HepG2 (cell line): Measurements from ENCODE around the gene MRPL9. TPM values are rescaled to one million over a fixed set of nuclear protein-coding genes. Genes with fewer than 3 reads are reported as not detected.

Experiments
- ARNT ChIP-seq: fragments of 450-650 bp; IDR thresholded peaks from 2 replicates; pipeline ENCODE4 v1.6.1; 2017
- ATAD3A ChIP-seq: sonication (generic); formaldehyde crosslinking; IDR thresholded peaks from 2 replicates; pipeline ENCODE4 v1.4.0; 2020; ENCODE audit warnings: missing genetic modification reagents
- ELF1 ChIP-seq: sonication (generic); formaldehyde crosslinking; IDR thresholded peaks from 2 replicates; pipeline ENCODE4 v1.4.0; 2020; ENCODE audit warnings: missing genetic modification reagents
- HOXA9 ChIP-seq: sonication (generic); formaldehyde crosslinking; IDR thresholded peaks from 2 replicates; pipeline ENCODE4 v1.8.1; 2022; ENCODE audit warnings: missing genetic modification reagents, mild to moderate bottlenecking, moderate library complexity, borderline replicate concordance
- PAX8 ChIP-seq: sonication (generic); formaldehyde crosslinking; IDR thresholded peaks from 2 replicates; pipeline ENCODE4 v1.8.0; 2022; ENCODE audit warnings: mild to moderate bottlenecking, missing genetic modification reagents, borderline replicate concordance
- RBFOX2 ChIP-seq: fragments of 200-400 bp; formaldehyde crosslinking; IDR thresholded peaks from 2 replicates; pipeline ENCODE4 v1.6.1; 2017; ENCODE audit warnings: low read depth, mild to moderate bottlenecking, low read length
- RFX5 ChIP-seq: IDR thresholded peaks from 2 replicates; pipeline ENCODE4 v1.6.1; 2011; ENCODE audit warnings: low read depth, low read length, improper control_type of control experiment
- RFXAP ChIP-seq: sonication (generic); formaldehyde crosslinking; IDR thresholded peaks from 2 replicates; pipeline ENCODE4 v1.4.0; 2020; ENCODE audit warnings: missing genetic modification reagents, borderline replicate concordance
- THYN1 ChIP-seq: sonication (generic); formaldehyde crosslinking; IDR thresholded peaks from 2 replicates; pipeline ENCODE4 v1.8.1; 2023; ENCODE audit warnings: low read depth, mild to moderate bottlenecking, moderate library complexity, missing genetic modification reagents, borderline replicate concordance
- ZNF101 ChIP-seq: sonication (generic); formaldehyde crosslinking; IDR thresholded peaks from 2 replicates; pipeline ENCODE4 v1.4.0; 2020; ENCODE audit warnings: mild to moderate bottlenecking, low read depth, missing genetic modification reagents, borderline replicate concordance
- ZNF180 ChIP-seq: sonication (generic); formaldehyde crosslinking; IDR thresholded peaks from 2 replicates; pipeline ENCODE4 v1.4.0; 2020; ENCODE audit warnings: low read depth, missing genetic modification reagents, borderline replicate concordance
- ZNF207 ChIP-seq: fragments of 450-650 bp; IDR thresholded peaks from 2 replicates; pipeline ENCODE4 v1.6.1; 2016; ENCODE audit warnings: antibody characterized with exemption, borderline replicate concordance
- ZNF225 ChIP-seq: sonication (generic); formaldehyde crosslinking; IDR thresholded peaks from 2 replicates; pipeline ENCODE4 v1.4.0; 2020; ENCODE audit warnings: mild to moderate bottlenecking, missing genetic modification reagents
- ZNF615 ChIP-seq: sonication (generic); formaldehyde crosslinking; IDR thresholded peaks from 2 replicates; pipeline ENCODE4 v1.5.0; 2020; ENCODE audit warnings: mild to moderate bottlenecking, missing genetic modification reagents, borderline replicate concordance
- ZNF746 ChIP-seq: sonication (generic); formaldehyde crosslinking; IDR thresholded peaks from 2 replicates; pipeline ENCODE4 v1.8.0; 2022; ENCODE audit warnings: mild to moderate bottlenecking, missing genetic modification reagents
- ZNF781 ChIP-seq: sonication (generic); formaldehyde crosslinking; IDR thresholded peaks from 2 replicates; pipeline ENCODE4 v1.5.1; 2020; ENCODE audit warnings: borderline replicate concordance, mild to moderate bottlenecking, missing genetic modification reagents; ENCODE audit errors: not compliant biosample characterization
- ZSCAN31 ChIP-seq: sonication (generic); formaldehyde crosslinking; IDR thresholded peaks from 2 replicates; pipeline ENCODE4 v1.5.0; 2020; ENCODE audit warnings: low read depth, mild to moderate bottlenecking, missing genetic modification reagents
- polyA plus RNA-seq, 8 experiments: library from polyadenylated mRNA; depleted of rRNA in 3 of 8; stranded (reverse) in 7 of 8; unstranded in 1 of 8; fragments of >200 nt; fragmentation: Illumina TruSeq in 4 of 8; extraction: Trizol in 4 of 8; gene quantifications; 2 replicates each; pipeline versions ENCODE4 v1.2.1 to v1.2.3, GENCODE V29; 2011 to 2016; ENCODE audit warnings: low read depth in 4 of 8, missing spikeins in 1 of 8, mixed read lengths in 1 of 8; ENCODE audit not compliant: insufficient read depth in 1 of 8
- total RNA-seq, 5 experiments: library from RNA; depleted of rRNA; stranded (reverse); fragments of >200 nt; fragmentation: Illumina TruSeq; extraction: Trizol; gene quantifications; 2 replicates each; pipeline ENCODE4 v1.2.3, GENCODE V29; 2016; ENCODE audit warnings: low read depth in 1 of 5
- TF ChIP-seq, protein P1 (sequence below): sonication (generic); formaldehyde crosslinking; conservative IDR thresholded peaks from 2 replicates; pipeline ENCODE4 v1.8.0; 2022; ENCODE audit warnings: mild to moderate bottlenecking, moderate library complexity, missing genetic modification reagents
- TF ChIP-seq, protein P2 (sequence below): sonication (generic); formaldehyde crosslinking; IDR thresholded peaks from 2 replicates; pipeline ENCODE4 v1.4.0; 2020; ENCODE audit warnings: missing genetic modification reagents
- TF ChIP-seq, protein P3 (sequence below): sonication (generic); formaldehyde crosslinking; IDR thresholded peaks from 2 replicates; pipeline ENCODE4 v1.5.1; 2020; ENCODE audit warnings: mild to moderate bottlenecking, missing genetic modification reagents, moderate library complexity
- TF ChIP-seq, protein P4 (sequence below): IDR thresholded peaks from 2 replicates; pipeline ENCODE4 v1.6.1; 2012; ENCODE audit warnings: inconsistent platforms
- TF ChIP-seq, protein P5 (sequence below): sonication (generic); formaldehyde crosslinking; IDR thresholded peaks from 2 replicates; pipeline ENCODE4 v1.8.1; 2023; ENCODE audit warnings: mild to moderate bottlenecking, inconsistent platforms, moderate library complexity, missing genetic modification reagents, borderline replicate concordance
- TF ChIP-seq, protein P6 (sequence below): sonication (generic); formaldehyde crosslinking; IDR thresholded peaks from 2 replicates; pipeline ENCODE4 v1.4.0; 2020; ENCODE audit warnings: missing genetic modification reagents

Gene MRPL9
- total and polyA plus RNA-seq, 2 of the 13 experiments (the other 11 are each of a cell fraction or from before 2014, with no cell fraction given), result 72.1 to 107 TPM

DNA sequence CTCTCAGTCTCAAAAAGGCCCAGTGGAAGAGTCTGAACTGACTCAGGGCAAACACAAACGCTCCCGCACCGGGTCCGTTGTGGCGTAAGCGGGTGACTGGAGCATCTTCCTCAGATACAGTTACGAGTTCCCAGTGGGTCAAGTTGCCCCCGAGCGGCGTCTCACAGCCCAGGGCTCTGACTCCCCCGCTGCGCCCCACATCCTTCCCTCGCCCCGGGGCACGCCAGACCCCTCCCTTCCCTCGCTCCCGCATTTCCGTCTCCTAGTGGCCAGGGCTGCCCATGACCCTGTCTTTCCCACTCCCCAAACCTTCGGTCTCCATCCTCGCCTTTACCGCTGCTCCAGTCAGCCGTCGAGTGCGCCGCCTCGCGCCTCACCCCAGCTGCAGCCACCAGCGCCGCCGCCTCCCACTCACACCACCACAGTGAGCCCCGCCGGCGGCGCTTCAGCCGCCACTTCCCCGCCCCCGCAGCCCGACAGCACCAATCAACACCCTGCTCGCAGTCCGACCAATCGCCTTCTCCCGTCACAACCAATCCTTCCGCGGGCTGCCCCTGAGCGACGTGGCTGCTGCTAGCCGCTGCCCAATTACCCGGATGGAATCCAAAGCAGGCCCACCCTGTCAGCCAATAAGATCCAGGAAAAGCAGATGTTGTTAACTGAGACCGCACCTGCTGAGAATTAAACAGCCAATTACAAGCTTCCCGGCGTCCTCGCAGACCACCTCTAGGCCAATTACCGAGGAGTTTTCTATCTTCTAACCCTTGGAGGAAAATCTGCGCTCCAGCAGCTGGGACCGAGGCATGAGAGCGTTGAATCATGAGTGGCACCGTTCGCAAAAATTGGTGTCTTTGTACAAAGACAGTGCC, 27.0 kb upstream of the MRPL9 start, which contains the start of gene TDRKH (continued):
- TF ChIP-seq ZNF207 (no peak), RBFOX2 (peak; percentile 78), ZNF615 (no peak), ZNF781 (CRISPR knock-in tag) (peak; percentile 77), ZSCAN31 (CRISPR knock-in tag) (peak; percentile 93), PAX8 (CRISPR knock-in tag) (no peak), ZNF180 (no peak), ELF1 (CRISPR knock-in tag) (0 out of 2 replicates have a peak, but pooled peaks have one; percentile 15), ZNF101 (CRISPR knock-in tag) (no peak), ZNF225 (CRISPR knock-in tag) (peak; percentile 71; the same call in 1 of the 2 replicates), RFXAP (CRISPR knock-in tag) (peak; percentile 96), THYN1 (CRISPR knock-in tag) (no peak), HOXA9 (CRISPR knock-in tag) (peak; percentile 75), RFX5 (peak; percentile 74), ATAD3A (CRISPR knock-in tag) (no peak), ZNF746 (peak; percentile 60; the same call in 1 of the 2 replicates), ARNT (no peak)
- TF ChIP-seq, protein P1, sequence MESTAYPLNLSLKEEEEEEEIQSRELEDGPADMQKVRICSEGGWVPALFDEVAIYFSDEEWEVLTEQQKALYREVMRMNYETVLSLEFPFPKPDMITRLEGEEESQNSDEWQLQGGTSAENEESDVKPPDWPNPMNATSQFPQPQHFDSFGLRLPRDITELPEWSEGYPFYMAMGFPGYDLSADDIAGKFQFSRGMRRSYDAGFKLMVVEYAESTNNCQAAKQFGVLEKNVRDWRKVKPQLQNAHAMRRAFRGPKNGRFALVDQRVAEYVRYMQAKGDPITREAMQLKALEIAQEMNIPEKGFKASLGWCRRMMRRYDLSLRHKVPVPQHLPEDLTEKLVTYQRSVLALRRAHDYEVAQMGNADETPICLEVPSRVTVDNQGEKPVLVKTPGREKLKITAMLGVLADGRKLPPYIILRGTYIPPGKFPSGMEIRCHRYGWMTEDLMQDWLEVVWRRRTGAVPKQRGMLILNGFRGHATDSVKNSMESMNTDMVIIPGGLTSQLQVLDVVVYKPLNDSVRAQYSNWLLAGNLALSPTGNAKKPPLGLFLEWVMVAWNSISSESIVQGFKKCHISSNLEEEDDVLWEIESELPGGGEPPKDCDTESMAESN (CRISPR knock-in tag), result 0 out of 2 replicates have a peak, but pooled peaks have one; percentile 30
- TF ChIP-seq, protein P2, sequence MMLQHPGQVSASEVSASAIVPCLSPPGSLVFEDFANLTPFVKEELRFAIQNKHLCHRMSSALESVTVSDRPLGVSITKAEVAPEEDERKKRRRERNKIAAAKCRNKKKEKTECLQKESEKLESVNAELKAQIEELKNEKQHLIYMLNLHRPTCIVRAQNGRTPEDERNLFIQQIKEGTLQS (CRISPR knock-in tag), result peak; percentile 41; the same call in 1 of the 2 replicates
- TF ChIP-seq, protein P3, sequence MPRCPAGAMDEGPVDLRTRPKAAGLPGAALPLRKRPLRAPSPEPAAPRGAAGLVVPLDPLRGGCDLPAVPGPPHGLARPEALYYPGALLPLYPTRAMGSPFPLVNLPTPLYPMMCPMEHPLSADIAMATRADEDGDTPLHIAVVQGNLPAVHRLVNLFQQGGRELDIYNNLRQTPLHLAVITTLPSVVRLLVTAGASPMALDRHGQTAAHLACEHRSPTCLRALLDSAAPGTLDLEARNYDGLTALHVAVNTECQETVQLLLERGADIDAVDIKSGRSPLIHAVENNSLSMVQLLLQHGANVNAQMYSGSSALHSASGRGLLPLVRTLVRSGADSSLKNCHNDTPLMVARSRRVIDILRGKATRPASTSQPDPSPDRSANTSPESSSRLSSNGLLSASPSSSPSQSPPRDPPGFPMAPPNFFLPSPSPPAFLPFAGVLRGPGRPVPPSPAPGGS, result peak; percentile 85
- TF ChIP-seq, protein P4, sequence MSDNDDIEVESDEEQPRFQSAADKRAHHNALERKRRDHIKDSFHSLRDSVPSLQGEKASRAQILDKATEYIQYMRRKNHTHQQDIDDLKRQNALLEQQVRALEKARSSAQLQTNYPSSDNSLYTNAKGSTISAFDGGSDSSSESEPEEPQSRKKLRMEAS, result peak; percentile 96
- TF ChIP-seq, protein P5, sequence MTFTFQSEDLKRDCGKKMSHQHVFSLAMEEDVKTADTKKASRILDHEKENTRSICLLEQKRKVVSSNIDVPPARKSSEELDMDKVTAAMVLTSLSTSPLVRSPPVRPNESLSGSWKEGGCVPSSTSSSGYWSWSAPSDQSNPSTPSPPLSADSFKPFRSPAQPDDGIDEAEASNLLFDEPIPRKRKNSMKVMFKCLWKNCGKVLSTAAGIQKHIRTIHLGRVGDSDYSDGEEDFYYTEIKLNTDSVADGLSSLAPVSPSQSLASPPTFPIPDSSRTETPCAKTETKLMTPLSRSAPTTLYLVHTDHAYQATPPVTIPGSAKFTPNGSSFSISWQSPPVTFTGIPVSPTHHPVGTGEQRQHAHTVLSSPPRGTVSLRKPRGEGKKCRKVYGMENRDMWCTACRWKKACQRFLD, result peak; percentile 77; the same call in 1 of the 2 replicates
- TF ChIP-seq, protein P6, sequence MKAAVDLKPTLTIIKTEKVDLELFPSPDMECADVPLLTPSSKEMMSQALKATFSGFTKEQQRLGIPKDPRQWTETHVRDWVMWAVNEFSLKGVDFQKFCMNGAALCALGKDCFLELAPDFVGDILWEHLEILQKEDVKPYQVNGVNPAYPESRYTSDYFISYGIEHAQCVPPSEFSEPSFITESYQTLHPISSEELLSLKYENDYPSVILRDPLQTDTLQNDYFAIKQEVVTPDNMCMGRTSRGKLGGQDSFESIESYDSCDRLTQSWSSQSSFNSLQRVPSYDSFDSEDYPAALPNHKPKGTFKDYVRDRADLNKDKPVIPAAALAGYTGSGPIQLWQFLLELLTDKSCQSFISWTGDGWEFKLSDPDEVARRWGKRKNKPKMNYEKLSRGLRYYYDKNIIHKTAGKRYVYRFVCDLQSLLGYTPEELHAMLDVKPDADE (CRISPR knock-in tag), result peak; percentile 67; the same call in 1 of the 2 replicates
